H1 (cell line): Measurements from ENCODE around the gene DOK7. TPM values are rescaled to one million over a fixed set of nuclear protein-coding genes. Genes with fewer than 3 reads are reported as not detected.

Experiments
- CTCF ChIA-PET: fragments of 300-600 bp; sonication (Branson Sonifier 250); formaldehyde crosslinking; loops from one replicate; lab custom pipeline; 2021; ENCODE audit not compliant: partially characterized antibody; lab: Charles Lee
- POLR2A ChIA-PET: fragments of 300-600 bp; sonication (Branson Sonifier 250); formaldehyde crosslinking; loops from one replicate; lab custom pipeline; 2021; ENCODE audit warnings: inconsistent platforms; ENCODE audit not compliant: partially characterized antibody; lab: Charles Lee
- DNase-seq, 2 experiments: peaks; one replicate each; pipeline versions ENCODE4 v3.0.0 to v3.0.0-alpha.2; 2010 to 2022; ENCODE audit warnings: low spot score in 2 of 2, low read depth in 1 of 2, mixed read lengths in 1 of 2
- FAIRE-seq: peaks from 2 replicates; lab custom pipeline; 2011; peaks lifted over from hg19 to GRCh38; lab: Jason Lieb, UNC
- H2AFZ ChIP-seq: 2 replicates; pipeline ENCODE4 v1.8.1; 2012; ENCODE audit warnings: low read length, inconsistent platforms
- H2AK5ac ChIP-seq: 2 replicates; pipeline ENCODE4 v1.6.1; 2013; ENCODE audit warnings: low read depth, low read length
- H2BK120ac ChIP-seq: replicated peaks from 2 replicates; pipeline ENCODE3; 2013; ENCODE audit warnings: low read depth, low read length, inconsistent platforms
- H2BK12ac ChIP-seq: 2 replicates; pipeline ENCODE4 v1.6.1; 2013; ENCODE audit warnings: low read depth, low read length
- H2BK15ac ChIP-seq: 2 replicates; pipeline ENCODE4 v1.6.1; 2013; ENCODE audit warnings: low read length
- H2BK20ac ChIP-seq: 2 replicates; pipeline ENCODE4 v1.6.1; 2013; ENCODE audit warnings: low read length
- H2BK5ac ChIP-seq: 2 replicates; pipeline ENCODE4 v1.6.1; 2013; ENCODE audit warnings: low read depth, low read length
- H3K14ac ChIP-seq: 2 replicates; pipeline ENCODE4 v1.6.1; 2013; ENCODE audit warnings: inconsistent platforms; ENCODE audit not compliant: insufficient read length
- H3K18ac ChIP-seq: 2 replicates; pipeline ENCODE4 v1.6.1; 2013; ENCODE audit warnings: low read length; ENCODE audit errors: extremely low read depth
- H3K23ac ChIP-seq: 2 replicates; pipeline ENCODE4 v1.6.1; 2013; ENCODE audit warnings: inconsistent platforms; ENCODE audit not compliant: insufficient read length
- H3K23me2 ChIP-seq: 2 replicates; pipeline ENCODE4 v1.6.1; 2013; ENCODE audit warnings: low read depth, low read length
- H3K27ac ChIP-seq: 2 replicates; pipeline ENCODE4 v1.6.1; 2011; ENCODE audit warnings: low read depth, low read length, inconsistent platforms
- H3K27me3 ChIP-seq, 4 experiments: replicated peaks in 1 of 4; 1 replicate in 1 of 4; 2 replicates in 3 of 4; pipeline versions ENCODE4 v1.6.1 to v1.8.1; 2011 to 2013; ENCODE audit warnings: low read length in 3 of 4, mild to moderate bottlenecking in 3 of 4, inconsistent platforms in 2 of 4, mixed read lengths in 2 of 4, moderate library complexity in 1 of 4; ENCODE audit not compliant: control insufficient read depth in 3 of 4, insufficient read depth in 3 of 4; ENCODE audit errors: extremely low read depth in 1 of 4
- H3K36me3 ChIP-seq, 4 experiments: 2 replicates each; pipeline versions ENCODE4 v1.6.1 to v1.8.1; 2011 to 2013; ENCODE audit warnings: mild to moderate bottlenecking in 4 of 4, low read length in 3 of 4, moderate library complexity in 2 of 4, control low read depth in 1 of 4, inconsistent platforms in 1 of 4; ENCODE audit not compliant: insufficient read depth in 4 of 4, control insufficient read depth in 2 of 4
- H3K4ac ChIP-seq: replicated peaks from 2 replicates; pipeline ENCODE3; 2013; ENCODE audit warnings: low read length, low read depth, mixed read lengths, inconsistent platforms; ENCODE audit not compliant: insufficient read length
- H3K4me1 ChIP-seq, 4 experiments: replicated peaks in 1 of 4; 1 replicate in 1 of 4; 2 replicates in 3 of 4; pipeline versions ENCODE4 v1.6.1 to v1.8.1; 2011 to 2013; ENCODE audit warnings: low read length in 3 of 4, inconsistent platforms in 2 of 4, mixed read lengths in 1 of 4; ENCODE audit not compliant: insufficient read depth in 4 of 4, control insufficient read depth in 3 of 4
- H3K4me2 ChIP-seq, 2 experiments: 2 replicates each; pipeline versions ENCODE4 v1.6.1 to v1.8.1; 2011 to 2013; ENCODE audit warnings: low read depth in 2 of 2, low read length in 2 of 2, control low read depth in 1 of 2, inconsistent platforms in 1 of 2, mild to moderate bottlenecking in 1 of 2; ENCODE audit not compliant: insufficient read depth in 1 of 2
- H3K4me3 ChIP-seq, 4 experiments: fragments of 200-600, 300-600 bp in 1 of 4; sonication (generic), shearing (Covaris generic), sonication (Bioruptor Twin) in 1 of 4; 2 replicates each; pipeline versions ENCODE4 v1.5.1 to v1.8.1; 2011 to 2016; ENCODE audit warnings: low read length in 4 of 4, low read depth in 3 of 4, control low read depth in 2 of 4, inconsistent platforms in 2 of 4, mild to moderate bottlenecking in 2 of 4, mixed read lengths in 1 of 4, moderate library complexity in 1 of 4; ENCODE audit not compliant: insufficient read depth in 2 of 4; ENCODE audit errors: extremely low read depth in 1 of 4
- H3K56ac ChIP-seq: replicated peaks from 2 replicates; pipeline ENCODE3; 2013; ENCODE audit warnings: low read depth, mild to moderate bottlenecking, mixed read lengths, low read length, inconsistent platforms; ENCODE audit not compliant: insufficient read length
- H3K79me1 ChIP-seq: 2 replicates; pipeline ENCODE4 v1.6.1; 2013; ENCODE audit warnings: low read depth, low read length, control low read depth
- H3K79me2 ChIP-seq, 2 experiments: 2 replicates each; pipeline versions ENCODE4 v1.6.1 to v1.8.1; 2012 to 2013; ENCODE audit warnings: low read length in 2 of 2, mild to moderate bottlenecking in 2 of 2, inconsistent platforms in 1 of 2; ENCODE audit not compliant: insufficient read depth in 2 of 2, control insufficient read depth in 1 of 2
- H3K9ac ChIP-seq, 4 experiments: replicated peaks in 1 of 4; 1 replicate in 1 of 4; 2 replicates in 3 of 4; pipeline versions ENCODE4 v1.6.1 to v1.8.1; 2011 to 2013; ENCODE audit warnings: low read depth in 3 of 4, low read length in 3 of 4, control low read depth in 2 of 4, mild to moderate bottlenecking in 2 of 4, moderate library complexity in 2 of 4, inconsistent platforms in 1 of 4; ENCODE audit errors: extremely low read depth in 1 of 4
- H3K9me3 ChIP-seq, 2 experiments: 2 replicates each; pipeline versions ENCODE4 v1.6.1 to v1.8.1; 2012 to 2013; ENCODE audit warnings: mild to moderate bottlenecking in 2 of 2, moderate library complexity in 2 of 2, control low read depth in 1 of 2, inconsistent platforms in 1 of 2, low read depth in 1 of 2, low read length in 1 of 2, mixed read lengths in 1 of 2; ENCODE audit not compliant: insufficient read depth in 2 of 2
- H4K20me1 ChIP-seq, 2 experiments: replicated peaks in 1 of 2; 2 replicates each; pipeline versions ENCODE3 to v1.8.1; 2011 to 2013; ENCODE audit warnings: inconsistent platforms in 2 of 2, low read length in 2 of 2, mild to moderate bottlenecking in 1 of 2; ENCODE audit not compliant: insufficient read depth in 2 of 2, control insufficient read depth in 1 of 2
- H4K5ac ChIP-seq: 2 replicates; pipeline ENCODE4 v1.6.1; 2013; ENCODE audit warnings: low read length, low read depth, mixed read lengths, inconsistent platforms; ENCODE audit not compliant: insufficient read length
- H4K8ac ChIP-seq: 2 replicates; pipeline ENCODE4 v1.8.0; 2013; ENCODE audit warnings: mild to moderate bottlenecking, moderate library complexity, low read length, inconsistent platforms; ENCODE audit not compliant: insufficient read depth; ENCODE audit errors: extremely low read depth
- H4K91ac ChIP-seq: replicated peaks from 2 replicates; pipeline ENCODE3; 2013; ENCODE audit warnings: low read length, mixed read lengths, inconsistent platforms; ENCODE audit not compliant: insufficient read length
- CEBPB ChIP-seq: IDR thresholded peaks from 2 replicates; pipeline ENCODE4 v1.6.1; 2012; ENCODE audit warnings: low read depth, low read length
- HDAC6 ChIP-seq: IDR thresholded peaks from one replicate; pipeline ENCODE4 v1.7.1; 2012; ENCODE audit warnings: low read depth, mild to moderate bottlenecking, inconsistent platforms, low read length, moderate library complexity
- NANOG ChIP-seq: IDR thresholded peaks from 2 replicates; pipeline ENCODE4 v1.6.1; 2011; ENCODE audit warnings: low read length, low read depth, mild to moderate bottlenecking, inconsistent platforms; ENCODE audit not compliant: insufficient read depth, poor library complexity, severe bottlenecking
- RFX5 ChIP-seq: IDR thresholded peaks from 2 replicates; pipeline ENCODE4 v1.6.1; 2011; ENCODE audit warnings: low read depth, low read length, improper control_type of control experiment, borderline replicate concordance
- RXRA ChIP-seq: IDR thresholded peaks from 2 replicates; pipeline ENCODE4 v1.6.1; 2011; ENCODE audit warnings: low read depth, mild to moderate bottlenecking, low read length, moderate library complexity; ENCODE audit not compliant: insufficient read depth
- SIRT6 ChIP-seq: IDR thresholded peaks from one replicate; pipeline ENCODE4 v1.7.1; 2012; ENCODE audit warnings: low read length, inconsistent platforms
- SIX5 ChIP-seq: IDR thresholded peaks from 2 replicates; pipeline ENCODE4 v1.6.1; 2011; ENCODE audit warnings: mild to moderate bottlenecking, low read depth, low read length
- SP2 ChIP-seq: IDR thresholded peaks from 2 replicates; pipeline ENCODE4 v1.6.1; 2012; ENCODE audit warnings: mild to moderate bottlenecking, low read length, inconsistent platforms
- ZNF274 ChIP-seq: IDR thresholded peaks from 2 replicates; pipeline ENCODE4 v1.7.0; 2012; ENCODE audit warnings: low read length, borderline replicate concordance; ENCODE audit errors: extremely low read depth
- WGBS, 2 experiments: shearing (Covaris generic) in 1 of 2; methylation state at CpG; one replicate each; pipeline versions ENCODE4 v1.1.6 to v1.1.7; 2013 to 2015; ENCODE audit warnings: low lambda C conversion rate in 2 of 2, mixed read lengths in 2 of 2, inconsistent platforms in 1 of 2, low coverage in 1 of 2, missing lambda C conversion rate in 1 of 2; ENCODE audit not compliant: insufficient replicate concordance in 2 of 2, insufficient coverage in 1 of 2, insufficient read length in 1 of 2; ENCODE audit errors: extremely low coverage in 1 of 2, missing lambda C conversion rate in 1 of 2; 5-methylcytosine and 5-hydroxymethylcytosine counted together
- polyA plus RNA-seq, 7 experiments: library from polyadenylated mRNA; depleted of rRNA in 3 of 7; stranded (reverse) in 5 of 7; unstranded in 2 of 7; fragments of >200 nt in 5 of 7; fragments of 200-250 nt in 2 of 7; gene quantifications; 1 replicate in 5 of 7; 2 replicates in 1 of 7; 4 replicates in 1 of 7; pipeline versions ENCODE4 v1.2.1 to v1.2.3, GENCODE V29; 2011 to 2013; ENCODE audit warnings: missing spikeins in 2 of 7, mixed read lengths in 2 of 7
- total RNA-seq: library from RNA; stranded (reverse); fragmentation: NEBNext Ultra II Directional; extraction: Animal tissue kit (Norgen Biotek cat#: 25700); gene quantifications from 2 replicates; pipeline ENCODE4 v1.2.1, GENCODE V29; 2021

DOK7 gene
- total and polyA plus RNA-seq, 2 of the 8 experiments (the other 6 are each of a cell fraction or from before 2014, with no cell fraction given): 0.32 TPM; not detected in 1

- Histone ChIP-seq H3K4ac (no peak overlapping the region), H2BK12ac (peak overlapping the region; percentile 44; the same call in 1 of the 2 replicates), H2BK5ac (no peak overlapping the region), H3K36me3 (no peaks in the 10 kb centered on the region), H3K9ac (no peak overlapping the region), H3K23ac (no peak overlapping the region), H3K27ac (no peak overlapping the region), H4K91ac (no peak overlapping the region), H2AFZ (no peak overlapping the region), H2BK20ac (no peak overlapping the region), H3K27me3 (peaks cover 36 to 92% (median 84%) of the 10 kb centered on the region in 4 experiments), H3K4me3 (no peak overlapping the region), H2BK15ac (0 out of 2 replicates have a peak overlapping the region, but pooled peaks have one; percentile 8), H3K4me2 (no peak overlapping the region), H4K20me1 (peaks cover 0 to 15% of the 10 kb centered on the region in 2 experiments), H3K14ac (no peak overlapping the region), H3K23me2 (no peaks in the 10 kb centered on the region; the same call in 1 of the 2 replicates), H4K8ac (0 out of 2 replicates have a peak overlapping the region, but pooled peaks have one; percentile 14), H3K79me2 (no peaks in the 10 kb centered on the region), H4K5ac (no peak overlapping the region), H3K9me3 (no peaks in the 10 kb centered on the region), H2AK5ac (0 out of 2 replicates have a peak overlapping the region, but pooled peaks have one; percentile 39), H3K56ac (no peak overlapping the region), H3K18ac (no peak overlapping the region), H3K79me1 (no peaks in the 10 kb centered on the region), H2BK120ac (no peak overlapping the region), H3K4me1 (peaks cover 0 to 26% (median 17%) of the 10 kb centered on the region in 4 experiments; a peak in 6 of 7 replicates)
- TF ChIP-seq NANOG: no peak
- no peak for TF ChIP-seq SIX5
- no peak for TF ChIP-seq SP2
- TF ChIP-seq RFX5: no peak
- TF ChIP-seq ZNF274: no peak
- TF ChIP-seq RXRA: no peak
- TF ChIP-seq HDAC6: no peak
- TF ChIP-seq SIRT6: no peak
- no peak for TF ChIP-seq CEBPB
- 65% methylated on average over 2 of the region's 7 CpGs; no CpG with 5 or more reads in 1 of the 2 experiments for WGBS, 2 experiments
- no peak for DNase-seq
- POLR2A ChIA-PET: interaction anchor here (1.9 kb wide), 1 partner anchor 8 kb away, joined by 6 read pairs; no protein-coding TSS in a partner anchor
- FAIRE-seq: no peak
- CTCF ChIA-PET: interaction anchor here (0.9 to 5.8 kb wide), 4 partner anchors 10 to 284 kb away, joined by 3 to 32 read pairs (median 3); no protein-coding TSS in a partner anchor
Measured at GRCh38 chr4:3487861-3488260, 24.8 kb downstream of the DOK7 start.
